HEK293 (cell line): ENCODE data around the gene ZNF528.
A peak's percentile ranks its signal among the peaks of the same experiment; 100 is the strongest.

ENCODE experiments used
- GLIS1 ChIP-seq: fragments of 450-650 bp; formaldehyde crosslinking; IDR thresholded peaks from 2 replicates; pipeline ENCODE4 v1.5.1; 2016; ENCODE audit warnings: missing biosample characterization, missing genetic modification characterization
- GLIS2 ChIP-seq: fragments of 450-650 bp; formaldehyde crosslinking; IDR thresholded peaks from 2 replicates; pipeline ENCODE4 v1.5.1; 2016; ENCODE audit warnings: missing biosample characterization, missing genetic modification characterization
- OVOL3 ChIP-seq: fragments of 450-650 bp; formaldehyde crosslinking; IDR thresholded peaks from 2 replicates; pipeline ENCODE4 v1.5.1; 2016; ENCODE audit warnings: missing biosample characterization, missing genetic modification characterization
- TSHZ1 ChIP-seq: fragments of 450-650 bp; formaldehyde crosslinking; IDR thresholded peaks from 2 replicates; pipeline ENCODE4 v1.5.1; 2016; ENCODE audit warnings: missing biosample characterization, missing genetic modification characterization, borderline replicate concordance
- ZBTB1 ChIP-seq: fragments of 450-650 bp; formaldehyde crosslinking; IDR thresholded peaks from 2 replicates; pipeline ENCODE4 v1.5.1; 2016; ENCODE audit warnings: missing biosample characterization, missing genetic modification characterization
- ZBTB11 ChIP-seq: fragments of 450-650 bp; formaldehyde crosslinking; conservative IDR thresholded peaks from 2 replicates; pipeline ENCODE4 v1.5.1; 2016; ENCODE audit warnings: low read depth, missing biosample characterization, missing genetic modification characterization
- ZFP41 ChIP-seq: fragments of 450-650 bp; formaldehyde crosslinking; IDR thresholded peaks from 2 replicates; pipeline ENCODE4 v1.5.1; 2016; ENCODE audit warnings: missing biosample characterization, missing genetic modification characterization, borderline replicate concordance
- ZIC2 ChIP-seq: fragments of 450-650 bp; formaldehyde crosslinking; IDR thresholded peaks from 2 replicates; pipeline ENCODE4 v1.5.1; 2016; ENCODE audit warnings: missing biosample characterization, missing genetic modification characterization
- ZNF132 ChIP-seq: fragments of 450-650 bp; formaldehyde crosslinking; IDR thresholded peaks from 2 replicates; pipeline ENCODE4 v1.5.1; 2017; ENCODE audit warnings: missing biosample characterization, missing genetic modification characterization, borderline replicate concordance
- ZNF148 ChIP-seq: fragments of 450-650 bp; formaldehyde crosslinking; IDR thresholded peaks from 2 replicates; pipeline ENCODE4 v1.5.0; 2017; ENCODE audit warnings: missing biosample characterization, missing genetic modification characterization, borderline replicate concordance
- ZNF18 ChIP-seq: fragments of 450-650 bp; formaldehyde crosslinking; IDR thresholded peaks from 2 replicates; pipeline ENCODE4 v1.5.1; 2016; ENCODE audit warnings: missing biosample characterization, missing genetic modification characterization
- ZNF184 ChIP-seq: fragments of 450-650 bp; IDR thresholded peaks from 2 replicates; pipeline ENCODE4 v1.5.1; 2018; ENCODE audit warnings: missing biosample characterization, mild to moderate bottlenecking, missing genetic modification characterization
- ZNF449 ChIP-seq: fragments of 450-650 bp; formaldehyde crosslinking; IDR thresholded peaks from 2 replicates; pipeline ENCODE4 v1.5.1; 2017; ENCODE audit warnings: missing biosample characterization, mild to moderate bottlenecking, missing genetic modification characterization, moderate library complexity
- ZNF488 ChIP-seq: fragments of 450-650 bp; formaldehyde crosslinking; IDR thresholded peaks from 2 replicates; pipeline ENCODE4 v1.5.1; 2016; ENCODE audit warnings: missing biosample characterization, missing genetic modification characterization
- ZNF501 ChIP-seq: fragments of 450-650 bp; formaldehyde crosslinking; IDR thresholded peaks from 2 replicates; pipeline ENCODE4 v1.5.1; 2016; ENCODE audit warnings: missing biosample characterization, missing genetic modification characterization
- ZNF514 ChIP-seq: fragments of 450-650 bp; formaldehyde crosslinking; IDR thresholded peaks from 2 replicates; pipeline ENCODE4 v1.5.1; 2016; ENCODE audit warnings: missing biosample characterization, missing genetic modification characterization
- ZNF521 ChIP-seq: fragments of 450-650 bp; formaldehyde crosslinking; IDR thresholded peaks from 2 replicates; pipeline ENCODE4 v1.5.1; 2017; ENCODE audit warnings: missing biosample characterization, mild to moderate bottlenecking, missing genetic modification characterization
- ZNF558 ChIP-seq: fragments of 450-650 bp; formaldehyde crosslinking; IDR thresholded peaks from 2 replicates; pipeline ENCODE4 v1.5.1; 2016; ENCODE audit warnings: missing biosample characterization, missing genetic modification characterization
- ZNF561 ChIP-seq: fragments of 450-650 bp; IDR thresholded peaks from 2 replicates; pipeline ENCODE4 v1.5.1; 2018; ENCODE audit warnings: missing biosample characterization, missing genetic modification characterization, borderline replicate concordance
- ZNF629 ChIP-seq: fragments of 450-650 bp; formaldehyde crosslinking; IDR thresholded peaks from 2 replicates; pipeline ENCODE4 v1.5.1; 2017; ENCODE audit warnings: missing biosample characterization, missing genetic modification characterization
- ZNF692 ChIP-seq: fragments of 450-650 bp; formaldehyde crosslinking; IDR thresholded peaks from 2 replicates; pipeline ENCODE4 v1.5.1; 2016; ENCODE audit warnings: missing biosample characterization, missing genetic modification characterization
- ZNF747 ChIP-seq: fragments of 450-650 bp; formaldehyde crosslinking; IDR thresholded peaks from 2 replicates; pipeline ENCODE4 v1.5.1; 2016; ENCODE audit warnings: missing biosample characterization, missing genetic modification characterization
- ZNF785 ChIP-seq: fragments of 450-650 bp; formaldehyde crosslinking; IDR thresholded peaks from 2 replicates; pipeline ENCODE4 v1.5.1; 2016; ENCODE audit warnings: missing biosample characterization, missing genetic modification characterization
- ZSCAN30 ChIP-seq: fragments of 450-650 bp; IDR thresholded peaks from 2 replicates; pipeline ENCODE4 v1.5.1; 2018; ENCODE audit warnings: missing biosample characterization, mild to moderate bottlenecking, missing genetic modification characterization, moderate library complexity

Gene ZNF528

GRCh38 chr19:52397310-52398080, at the start of gene ZNF528 (continued):
- no peak for TF ChIP-seq ZNF747
- peak; percentile 22; the same call in 1 of the 2 replicates for TF ChIP-seq ZIC2 (tag by site-specific recombination)
- TF ChIP-seq ZNF558, result no peak
- TF ChIP-seq GLIS1 (tag by site-specific recombination), result peak; percentile 68; the same call in 1 of the 2 replicates
- TF ChIP-seq ZBTB11, result peak; percentile 86
- TF ChIP-seq ZNF184 (tag by site-specific recombination), result no peak
- no peak for TF ChIP-seq ZNF148 (tag by site-specific recombination)
- no peak for TF ChIP-seq OVOL3 (tag by site-specific recombination)
- TF ChIP-seq ZFP41 (tag by site-specific recombination), result no peak
- no peak for TF ChIP-seq TSHZ1
- TF ChIP-seq ZNF449 (tag by site-specific recombination), result 0 out of 2 replicates have a peak, but pooled peaks have one; percentile 15
- TF ChIP-seq ZNF132 (tag by site-specific recombination), result no peak
- TF ChIP-seq ZNF514 (tag by site-specific recombination), result no peak
- no peak for TF ChIP-seq ZBTB1 (tag by site-specific recombination)
- TF ChIP-seq ZNF488, result no peak
- TF ChIP-seq ZNF692 (tag by site-specific recombination), result no peak
- TF ChIP-seq ZNF785 (tag by site-specific recombination), result no peak
- TF ChIP-seq ZNF561 (tag by site-specific recombination), result no peak
- TF ChIP-seq ZSCAN30 (tag by site-specific recombination), result no peak
- no peak for TF ChIP-seq ZNF521 (tag by site-specific recombination)
- no peak for TF ChIP-seq ZNF629 (tag by site-specific recombination)
- peak; percentile 38; the same call in 1 of the 2 replicates for TF ChIP-seq GLIS2 (tag by site-specific recombination)
- TF ChIP-seq ZNF501 (tag by site-specific recombination), result no peak
- TF ChIP-seq ZNF18 (tag by site-specific recombination), result no peak
